GM12878 (cell line): ENCODE measurements around the gene HSPA1A.

ENCODE experiments used
- MYC ChIP-seq: IDR thresholded peaks from 2 replicates; pipeline ENCODE4 v1.6.1; 2011; ENCODE audit warnings: mild to moderate bottlenecking, low read length, moderate library complexity, inconsistent platforms; ENCODE audit not compliant: insufficient read depth, insufficient replicate concordance, insufficient read length, severe bottlenecking
- TF ChIP-seq, protein P1 (sequence below), 3 experiments: IDR thresholded peaks in 2 of 3; conservative IDR thresholded peaks in 1 of 3; 2 replicates each; pipeline ENCODE4 v1.5.1; 2011; ENCODE audit warnings: low read depth in 3 of 3, low read length in 3 of 3, mild to moderate bottlenecking in 3 of 3, control low read depth in 2 of 3, moderate library complexity in 2 of 3, inconsistent platforms in 1 of 3, mixed read lengths in 1 of 3; ENCODE audit not compliant: control insufficient read depth in 2 of 3, insufficient read depth in 1 of 3; ENCODE audit errors: extremely low read depth in 1 of 3

DNA sequence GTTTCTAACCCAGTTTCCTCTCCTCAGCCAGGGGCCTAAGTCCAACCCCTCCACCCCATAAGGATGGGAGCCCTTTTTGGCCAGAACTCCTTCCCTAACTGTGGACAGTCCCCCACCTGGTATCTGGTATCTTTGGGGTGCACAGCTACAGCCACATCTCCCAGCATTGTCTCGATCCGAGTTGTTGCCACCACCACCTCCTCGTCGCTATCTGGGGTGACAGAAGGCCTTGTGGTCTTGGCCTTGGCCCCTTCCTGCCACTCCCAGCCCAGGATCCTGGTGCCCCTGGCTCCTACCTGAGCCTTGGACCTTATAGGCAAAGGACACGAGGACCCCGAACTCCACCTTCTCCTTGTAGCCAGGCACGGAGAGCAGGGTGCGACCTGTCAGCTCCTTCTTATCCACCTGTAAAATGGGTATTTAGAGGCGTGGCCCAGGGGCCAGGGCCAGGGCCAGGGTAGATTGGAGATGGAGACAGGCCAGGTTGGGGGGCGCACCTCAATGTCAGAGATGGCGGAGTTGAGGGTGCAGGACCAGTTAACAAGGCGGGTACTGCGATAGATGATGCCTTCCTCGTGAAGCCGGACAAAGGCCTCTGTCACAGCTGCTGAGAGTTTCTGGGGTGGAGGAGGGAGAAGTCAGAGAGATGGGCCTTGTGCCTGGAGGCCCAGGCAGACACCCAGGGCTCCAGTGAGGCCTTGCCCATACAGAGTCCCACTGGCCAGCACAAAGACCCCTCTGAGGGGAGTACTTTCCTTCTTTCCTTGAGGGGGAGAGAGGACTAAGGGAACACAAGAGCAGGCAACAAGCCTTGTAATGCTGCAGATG, 31.0 kb upstream of the HSPA1A start:
- TF ChIP-seq, protein P1, sequence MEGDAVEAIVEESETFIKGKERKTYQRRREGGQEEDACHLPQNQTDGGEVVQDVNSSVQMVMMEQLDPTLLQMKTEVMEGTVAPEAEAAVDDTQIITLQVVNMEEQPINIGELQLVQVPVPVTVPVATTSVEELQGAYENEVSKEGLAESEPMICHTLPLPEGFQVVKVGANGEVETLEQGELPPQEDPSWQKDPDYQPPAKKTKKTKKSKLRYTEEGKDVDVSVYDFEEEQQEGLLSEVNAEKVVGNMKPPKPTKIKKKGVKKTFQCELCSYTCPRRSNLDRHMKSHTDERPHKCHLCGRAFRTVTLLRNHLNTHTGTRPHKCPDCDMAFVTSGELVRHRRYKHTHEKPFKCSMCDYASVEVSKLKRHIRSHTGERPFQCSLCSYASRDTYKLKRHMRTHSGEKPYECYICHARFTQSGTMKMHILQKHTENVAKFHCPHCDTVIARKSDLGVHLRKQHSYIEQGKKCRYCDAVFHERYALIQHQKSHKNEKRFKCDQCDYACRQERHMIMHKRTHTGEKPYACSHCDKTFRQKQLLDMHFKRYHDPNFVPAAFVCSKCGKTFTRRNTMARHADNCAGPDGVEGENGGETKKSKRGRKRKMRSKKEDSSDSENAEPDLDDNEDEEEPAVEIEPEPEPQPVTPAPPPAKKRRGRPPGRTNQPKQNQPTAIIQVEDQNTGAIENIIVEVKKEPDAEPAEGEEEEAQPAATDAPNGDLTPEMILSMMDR (IDR thresholded peaks at IDR 0.05 in 2 of 3, conservative IDR thresholded peaks at IDR 0.05 in 1 of 3; ENCODE audit: control insufficient read depth in 2 of 3, extremely low read depth in 1 of 3, insufficient read depth in 1 of 3, low read depth in 3 of 3, low read length in 3 of 3), result no peak
- TF ChIP-seq MYC, result no peak
